Lower lobe of right lung (tissue), 2 donors: Measurements from ENCODE around the gene PCNX1. TPM values are rescaled to one million over a fixed set of nuclear protein-coding genes. Genes with fewer than 3 reads are reported as not detected.
"Not testable (repeated sequence)": the region's sequence is repeated elsewhere in the genome, so short reads cannot be mapped to it uniquely, and the experiment has no call there.

ENCODE experiments used
- ATAC-seq, 2 donors: fragments of 200-7000 bp; cut with Tn5 transposase; one replicate each; pipeline ENCODE4 v1.9.1; 2020 to 2022; ENCODE audit warnings: mild to moderate bottlenecking in 2 of 2, moderate library complexity in 2 of 2
- DNase-seq: peaks from one replicate; pipeline ENCODE4 v3.0.0-alpha.2; 2020
- H3K27ac ChIP-seq: fragments of 200-600 bp; one replicate; pipeline ENCODE4 v1.8.0; 2022
- H3K27me3 ChIP-seq: fragments of 200-600 bp; one replicate; pipeline ENCODE4 v1.8.0; 2022; ENCODE audit warnings: low read depth
- H3K36me3 ChIP-seq: fragments of 200-600 bp; one replicate; pipeline ENCODE4 v1.8.0; 2022; ENCODE audit warnings: mild to moderate bottlenecking
- H3K4me1 ChIP-seq: fragments of 200-600 bp; one replicate; pipeline ENCODE4 v1.8.0; 2022
- H3K4me3 ChIP-seq: fragments of 200-600 bp; one replicate; pipeline ENCODE4 v1.8.0; 2022; ENCODE audit warnings: mild to moderate bottlenecking
- H3K9me3 ChIP-seq: fragments of 200-600 bp; one replicate; pipeline ENCODE4 v1.8.0; 2022
- intact Hi-C: fragments of 100-400 bp; cut with DNase I; formaldehyde crosslinking; loops from one replicate; pipeline ENCODE4 v1.11.0; 2022
- total RNA-seq: library from RNA; stranded (reverse); fragmentation: NEBNext Ultra II Directional; extraction: Animal tissue kit (Norgen Biotek cat#: 25700); gene quantifications from one replicate; pipeline ENCODE4 v1.2.1, GENCODE V29; 2021
- TF ChIP-seq, protein P1 (sequence below): fragments of 200-600 bp; IDR thresholded peaks from one replicate; pipeline ENCODE4 v1.8.0; 2022; ENCODE audit warnings: antibody characterized with exemption, mild to moderate bottlenecking
- donor health status: DM: no; HTN: yes; CAD: no; lungs with severe emphysema.

Gene PCNX1
- total RNA-seq, 1 donor from 2014 or later: 49.9 TPM

DNA sequence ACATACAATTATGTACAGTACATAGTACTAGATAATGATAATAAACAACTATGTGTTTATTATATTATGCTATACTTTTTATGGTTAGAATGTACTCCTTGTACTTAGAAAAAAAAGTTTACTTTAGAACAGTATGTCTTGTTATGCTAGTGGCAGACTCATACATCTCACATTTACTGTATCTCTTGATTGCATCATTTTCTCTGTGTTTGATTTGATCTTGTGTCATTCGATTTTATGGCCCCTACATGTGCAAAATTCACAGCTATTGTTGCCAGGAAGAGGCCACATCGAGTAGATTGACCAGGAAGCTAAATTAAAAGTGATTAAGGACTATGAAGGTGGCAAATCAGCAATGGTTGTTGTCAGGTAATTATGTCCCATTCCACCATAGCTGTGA lies 153.0 kb downstream of the PCNX1 start:
- ATAC-seq: no peak
- Histone ChIP-seq H3K4me3 (no peak overlapping the region), H3K4me1 (no peaks in the 10 kb centered on the region), H3K27me3 (no peaks in the 10 kb centered on the region), H3K27ac (no peak overlapping the region), H3K9me3 (no peaks in the 10 kb centered on the region), H3K36me3 (peaks cover 63% of the 10 kb centered on the region)
- intact Hi-C loops: no loop called here
- no peak for DNase-seq
- TF ChIP-seq, protein P1, sequence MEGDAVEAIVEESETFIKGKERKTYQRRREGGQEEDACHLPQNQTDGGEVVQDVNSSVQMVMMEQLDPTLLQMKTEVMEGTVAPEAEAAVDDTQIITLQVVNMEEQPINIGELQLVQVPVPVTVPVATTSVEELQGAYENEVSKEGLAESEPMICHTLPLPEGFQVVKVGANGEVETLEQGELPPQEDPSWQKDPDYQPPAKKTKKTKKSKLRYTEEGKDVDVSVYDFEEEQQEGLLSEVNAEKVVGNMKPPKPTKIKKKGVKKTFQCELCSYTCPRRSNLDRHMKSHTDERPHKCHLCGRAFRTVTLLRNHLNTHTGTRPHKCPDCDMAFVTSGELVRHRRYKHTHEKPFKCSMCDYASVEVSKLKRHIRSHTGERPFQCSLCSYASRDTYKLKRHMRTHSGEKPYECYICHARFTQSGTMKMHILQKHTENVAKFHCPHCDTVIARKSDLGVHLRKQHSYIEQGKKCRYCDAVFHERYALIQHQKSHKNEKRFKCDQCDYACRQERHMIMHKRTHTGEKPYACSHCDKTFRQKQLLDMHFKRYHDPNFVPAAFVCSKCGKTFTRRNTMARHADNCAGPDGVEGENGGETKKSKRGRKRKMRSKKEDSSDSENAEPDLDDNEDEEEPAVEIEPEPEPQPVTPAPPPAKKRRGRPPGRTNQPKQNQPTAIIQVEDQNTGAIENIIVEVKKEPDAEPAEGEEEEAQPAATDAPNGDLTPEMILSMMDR: no peak

DNA sequence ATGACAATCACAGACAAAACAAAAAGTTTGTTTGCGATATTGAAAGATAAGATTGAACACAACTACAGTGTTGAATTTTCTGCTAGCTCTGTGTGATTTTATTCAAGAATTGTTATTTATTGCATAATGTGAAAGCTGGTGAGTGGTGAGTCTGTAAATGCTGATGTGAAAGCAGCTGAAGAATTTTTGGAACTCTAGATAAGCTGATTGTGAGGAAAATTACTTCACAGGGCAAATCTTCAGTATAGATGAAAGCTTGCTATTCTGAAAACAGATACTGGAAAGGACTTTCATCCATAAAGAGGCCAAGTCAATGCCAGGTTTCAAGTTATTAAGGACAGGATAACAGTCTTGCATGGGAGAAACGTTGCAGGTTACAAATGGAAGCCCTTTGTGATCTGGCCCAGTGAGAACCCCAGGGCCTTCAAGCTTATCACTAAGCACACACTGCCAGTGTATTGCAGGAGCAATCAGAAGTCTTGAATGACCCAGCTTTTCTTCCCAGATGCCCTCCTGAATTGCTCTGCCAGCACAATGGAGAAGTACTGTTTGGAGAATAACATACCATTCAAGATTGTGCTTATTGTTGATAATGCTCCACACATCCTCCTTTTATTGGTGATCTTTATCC lies 153.7 kb downstream of the PCNX1 start:
- Histone ChIP-seq H3K27me3 (no peaks in the 10 kb centered on the region), H3K4me3 (no peak overlapping the region), H3K4me1 (no peaks in the 10 kb centered on the region), H3K9me3 (no peaks in the 10 kb centered on the region), H3K27ac (no peak overlapping the region), H3K36me3 (peaks cover 58% of the 10 kb centered on the region)
- TF ChIP-seq, protein P1: no peak
- DNase-seq (no peak), ATAC-seq (no peak)
- intact Hi-C loops: no loop called here

DNA sequence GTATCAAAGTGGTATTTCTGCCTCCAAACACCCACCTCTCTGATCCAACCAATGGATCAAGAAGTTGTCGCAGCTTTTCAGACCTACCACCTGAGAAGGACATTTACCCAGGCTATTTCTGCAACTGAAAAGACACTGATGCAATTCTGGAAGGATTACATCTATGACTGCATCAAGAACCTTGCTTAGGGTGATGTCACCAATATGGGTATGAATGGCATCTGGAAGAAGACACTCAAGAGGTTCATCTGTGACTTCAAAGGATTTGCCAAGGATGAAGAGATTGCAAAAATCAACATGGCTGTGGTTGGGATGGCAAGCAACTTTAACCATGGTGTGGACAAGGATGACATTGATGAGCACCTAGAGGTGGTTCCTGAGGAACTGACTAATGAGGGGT lies 154.2 kb downstream of the PCNX1 start:
- DNase-seq: no peak
- H3K27me3 ChIP-seq: no peaks in the 10 kb centered on the region
- intact Hi-C loops: no loop called here
- no peaks in the 10 kb centered on the region for H3K4me1 ChIP-seq
- H3K36me3 ChIP-seq: peaks cover 52% of the 10 kb centered on the region
- H3K9me3 ChIP-seq: no peaks in the 10 kb centered on the region
- ATAC-seq: no peak
- no peak overlapping the region for H3K4me3 ChIP-seq
- H3K27ac ChIP-seq: no peak overlapping the region
- TF ChIP-seq, protein P1: no peak

DNA sequence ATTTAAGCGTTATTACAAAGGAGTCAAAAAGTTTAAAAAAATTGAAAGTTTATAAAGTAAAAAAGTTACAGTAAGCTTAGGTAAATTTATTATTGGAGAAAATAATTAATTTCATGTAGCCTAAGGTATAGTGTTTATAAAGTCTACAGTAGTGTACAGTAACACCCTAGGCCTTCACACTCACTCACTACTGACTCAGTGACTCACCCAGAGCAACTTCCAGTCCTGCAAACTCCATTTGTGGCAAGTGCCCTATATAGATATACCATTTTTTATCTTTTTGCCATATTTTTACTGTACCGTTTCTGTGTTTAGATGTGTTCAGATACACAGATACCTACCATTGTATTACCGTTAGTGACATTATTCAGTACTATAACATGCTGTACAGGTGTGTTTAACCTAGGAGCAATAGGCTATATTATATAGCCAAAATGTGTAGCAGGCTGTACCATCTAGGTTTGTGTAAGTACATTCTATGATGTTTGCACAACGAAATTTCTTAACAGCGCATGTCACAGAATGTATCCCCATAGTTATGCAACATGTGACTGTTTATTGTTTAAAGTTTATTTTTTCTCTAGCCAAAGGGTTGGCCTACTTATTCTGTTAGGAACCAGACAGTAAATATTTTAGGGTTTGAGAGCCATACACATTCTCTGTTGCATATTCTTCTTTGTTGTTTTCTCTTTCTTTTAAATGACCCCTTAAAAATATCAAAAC lies 155.5 kb downstream of the PCNX1 start:
- Histone ChIP-seq H3K27me3 (no peaks in the 10 kb centered on the region), H3K4me1 (no peaks in the 10 kb centered on the region), H3K4me3 (no peak overlapping the region), H3K27ac (no peak overlapping the region), H3K9me3 (no peaks in the 10 kb centered on the region), H3K36me3 (peaks cover 51% of the 10 kb centered on the region)
- intact Hi-C loops: no loop called here
- TF ChIP-seq, protein P1: no peak
- ATAC-seq: no peak
- no peak for DNase-seq

DNA sequence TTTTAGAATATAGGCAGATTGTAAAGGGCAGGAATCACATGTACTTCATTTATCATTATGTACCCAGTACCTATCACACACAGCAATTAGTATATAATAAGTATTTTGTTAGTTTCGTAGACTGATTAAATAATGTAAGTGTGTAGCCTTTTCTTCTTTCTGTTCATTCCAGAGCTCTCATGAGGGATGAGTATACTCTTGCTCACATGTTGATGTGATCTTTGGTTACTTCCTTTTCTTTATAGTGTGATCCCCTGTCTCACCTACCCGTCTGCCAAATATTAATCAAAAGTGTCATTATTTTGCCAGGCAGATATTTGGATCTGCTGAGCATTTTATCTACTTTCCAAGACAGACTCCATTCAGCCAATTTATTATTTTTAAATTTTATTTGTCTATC lies 156.1 kb downstream of the PCNX1 start:
- no peak overlapping the region for H3K4me3 ChIP-seq
- ATAC-seq: no peak
- intact Hi-C loops: no loop called here
- peaks cover 46% of the 10 kb centered on the region for H3K36me3 ChIP-seq
- no peaks in the 10 kb centered on the region for H3K9me3 ChIP-seq
- no peaks in the 10 kb centered on the region for H3K27me3 ChIP-seq
- TF ChIP-seq, protein P1: no peak
- no peak overlapping the region for H3K27ac ChIP-seq
- no peaks in the 10 kb centered on the region for H3K4me1 ChIP-seq
- DNase-seq: no peak

DNA sequence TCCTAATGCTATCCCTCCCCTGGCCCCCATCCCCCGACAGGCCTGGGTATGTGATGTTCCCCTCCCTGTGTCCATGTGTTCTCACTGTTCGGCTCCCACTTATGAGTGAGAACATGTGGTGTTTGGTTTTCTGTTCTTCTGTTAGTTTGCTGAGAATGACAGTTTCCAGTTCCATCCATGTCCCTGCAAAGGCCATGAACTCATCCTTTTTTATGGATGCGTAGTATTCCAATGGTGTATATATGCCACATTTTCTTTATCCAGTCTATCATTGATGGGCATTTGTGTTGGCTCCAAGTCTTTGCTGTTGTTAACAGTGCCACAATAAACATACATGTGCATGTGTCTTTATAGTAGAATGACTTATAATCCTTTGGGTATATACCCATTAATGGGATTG lies 157.5 kb downstream of the PCNX1 start:
- peaks cover 32% of the 10 kb centered on the region for H3K36me3 ChIP-seq
- H3K4me3 ChIP-seq, intact Hi-C loops, ATAC-seq, H3K27me3 ChIP-seq, DNase-seq, H3K9me3 ChIP-seq, H3K27ac ChIP-seq, H3K4me1 ChIP-seq: not testable (repeated sequence)
